HCT116 (cell line): Measurements from ENCODE around the gene IARS1. TPM values are rescaled to one million over a fixed set of nuclear protein-coding genes. Genes with fewer than 3 reads are reported as not detected.

ENCODE experiments used
- ATAC-seq: fragments of 200-7000 bp; cut with Tn5 transposase; 2 replicates; pipeline ENCODE4 v1.9.1; 2020; ENCODE audit warnings: mild to moderate bottlenecking, moderate library complexity
- BruUV-seq: library from RNA; stranded (reverse); fragments of 400-500 nt; replicated peaks from 2 replicates; lab custom pipeline; 2021; lab: Mats Ljungman, UMichigan
- CTCF ChIA-PET: fragments of 300-600 bp; sonication (Branson Sonifier 250); formaldehyde crosslinking; loops from one replicate; lab custom pipeline; 2021; ENCODE audit warnings: antibody characterized with exemption; lab: Charles Lee
- POLR2A ChIA-PET: fragments of 300-600, 350-600 bp; sonication (Branson Sonifier 250); formaldehyde crosslinking; loops from one replicate; lab custom pipeline; 2021; ENCODE audit warnings: antibody characterized with exemption; lab: Charles Lee
- RAD21 ChIA-PET, 2 experiments: fragments of 300-600 bp; sonication (Branson Sonifier 250); formaldehyde crosslinking; loops; one replicate each; lab custom pipeline; 2023; ENCODE audit warnings: low total read pairs in 2 of 2; ENCODE audit not compliant: uncharacterized antibody in 2 of 2, unreplicated experiment in 2 of 2, low non-redundant PET in 1 of 2; lab: Charles Lee
- DNase-seq: peaks from one replicate; pipeline ENCODE4 v3.0.0-alpha.2; 2010; ENCODE audit warnings: low read depth, low spot score
- H2AFZ ChIP-seq: fragments of 200-600 bp; shearing (Covaris generic), sonication (generic); 2 replicates; pipeline ENCODE4 v1.6.1; 2017; ENCODE audit warnings: low read depth, mixed run types, mixed read lengths, antibody characterized with exemption, low read length; ENCODE audit not compliant: poor library complexity, severe bottlenecking
- H3K27ac ChIP-seq: 2 replicates; pipeline ENCODE4 v1.5.1; 2012; ENCODE audit warnings: low read depth, low read length
- H3K27me3 ChIP-seq: fragments of 200-600 bp; sonication (generic); 2 replicates; pipeline ENCODE4 v1.6.1; 2016; ENCODE audit warnings: mixed run types, low read length, mixed read lengths; ENCODE audit not compliant: insufficient read depth
- H3K36me3 ChIP-seq, 2 experiments: fragments of 200-500 bp in 1 of 2; fragments of 200-600 bp in 1 of 2; sonication (Bioruptor generic) in 1 of 2; sonication (generic) in 1 of 2; 2 replicates each; pipeline versions ENCODE4 v1.5.1 to v1.6.1; 2014 to 2016; ENCODE audit warnings: low read length in 2 of 2, inconsistent platforms in 1 of 2, mixed read lengths in 1 of 2, mixed run types in 1 of 2; ENCODE audit not compliant: insufficient read depth in 2 of 2, control insufficient read depth in 1 of 2
- H3K4me1 ChIP-seq, 2 experiments: fragments of 200-600 bp in 1 of 2; sonication (generic) in 1 of 2; 2 replicates each; pipeline versions ENCODE4 v1.5.1 to v1.6.1; 2012 to 2017; ENCODE audit warnings: low read length in 2 of 2, inconsistent platforms in 1 of 2, mild to moderate bottlenecking in 1 of 2, mixed read lengths in 1 of 2, mixed run types in 1 of 2, moderate library complexity in 1 of 2; ENCODE audit not compliant: insufficient read depth in 2 of 2, control insufficient read depth in 1 of 2
- H3K4me2 ChIP-seq: fragments of 200-600 bp; sonication (generic); 2 replicates; pipeline ENCODE4 v1.6.1; 2017; ENCODE audit warnings: mixed run types, low read length, mixed read lengths
- H3K4me3 ChIP-seq, 2 experiments: fragments of 200-600 bp in 1 of 2; sonication (generic) in 1 of 2; replicated peaks in 1 of 2; 2 replicates each; pipeline ENCODE4 v1.5.1; 2011 to 2016; ENCODE audit warnings: low read length in 2 of 2, control low read depth in 1 of 2, low read depth in 1 of 2, mild to moderate bottlenecking in 1 of 2, mixed read lengths in 1 of 2, mixed run types in 1 of 2
- H3K79me2 ChIP-seq: fragments of 200-600 bp; sonication (generic); 2 replicates; pipeline ENCODE4 v1.6.1; 2017; ENCODE audit warnings: mild to moderate bottlenecking, mixed run types, low read length, moderate library complexity, mixed read lengths; ENCODE audit not compliant: insufficient read depth
- H3K9ac ChIP-seq: fragments of 200-600 bp; sonication (generic); 2 replicates; pipeline ENCODE4 v1.6.1; 2016; ENCODE audit warnings: low read length, mixed read lengths
- H3K9me2 ChIP-seq: fragments of 200-600 bp; sonication (generic), shearing (Covaris generic); 2 replicates; pipeline ENCODE4 v1.6.1; 2017; ENCODE audit warnings: mixed run types, mild to moderate bottlenecking, moderate library complexity; ENCODE audit not compliant: insufficient read depth
- H3K9me3 ChIP-seq, 2 experiments: fragments of 200-500 bp in 1 of 2; fragments of 200-600 bp in 1 of 2; sonication (Bioruptor generic) in 1 of 2; sonication (generic) in 1 of 2; 2 replicates each; pipeline ENCODE4 v1.6.1; 2014 to 2017; ENCODE audit warnings: low read length in 2 of 2, mixed read lengths in 2 of 2, inconsistent platforms in 1 of 2, low read depth in 1 of 2, mild to moderate bottlenecking in 1 of 2, mixed run types in 1 of 2, moderate library complexity in 1 of 2; ENCODE audit not compliant: control insufficient read depth in 1 of 2, insufficient read depth in 1 of 2
- H4K20me1 ChIP-seq: fragments of 200-600 bp; sonication (generic), shearing (Covaris generic); 2 replicates; pipeline ENCODE4 v1.6.1; 2017; ENCODE audit warnings: mixed run types, mild to moderate bottlenecking, moderate library complexity; ENCODE audit not compliant: insufficient read depth
- ATF3 ChIP-seq: IDR thresholded peaks from 2 replicates; pipeline ENCODE4 v1.6.1; 2012
- CEBPB ChIP-seq: IDR thresholded peaks from 2 replicates; pipeline ENCODE4 v1.6.1; 2012; ENCODE audit warnings: low read depth
- CTCF ChIP-seq, 3 experiments: fragments of 200-600 bp in 1 of 3; sonication (generic) in 1 of 3; IDR thresholded peaks in 2 of 3; conservative IDR thresholded peaks in 1 of 3; 2 replicates each; pipeline ENCODE4 v1.5.1; 2012 to 2017; ENCODE audit warnings: low read depth in 2 of 3, low read length in 2 of 3, antibody characterized with exemption in 1 of 3, borderline replicate concordance in 1 of 3, control low read depth in 1 of 3, mild to moderate bottlenecking in 1 of 3, mixed read lengths in 1 of 3, mixed run types in 1 of 3, moderate library complexity in 1 of 3; ENCODE audit not compliant: insufficient read depth in 1 of 3
- EGR1 ChIP-seq: IDR thresholded peaks from 2 replicates; pipeline ENCODE4 v1.6.1; 2012; ENCODE audit warnings: low read depth
- ELF1 ChIP-seq: IDR thresholded peaks from 2 replicates; pipeline ENCODE4 v1.6.1; 2012; ENCODE audit warnings: low read depth, borderline replicate concordance
- EZH2 ChIP-seq: fragments of 200-600 bp; sonication (generic); IDR thresholded peaks from 2 replicates; pipeline ENCODE4 v1.6.1; 2017; ENCODE audit warnings: antibody characterized with exemption, mixed run types
- EZH2phosphoT487 ChIP-seq: fragments of 200-600 bp; IDR thresholded peaks from 2 replicates; pipeline ENCODE4 v1.6.1; 2018; ENCODE audit warnings: antibody characterized with exemption, borderline replicate concordance
- JUND ChIP-seq: IDR thresholded peaks from 2 replicates; pipeline ENCODE4 v1.6.1; 2012
- MAX ChIP-seq: IDR thresholded peaks from 2 replicates; pipeline ENCODE4 v1.6.1; 2012
- POLR2A ChIP-seq: IDR thresholded peaks from 2 replicates; pipeline ENCODE4 v1.7.0; 2011; ENCODE audit warnings: borderline replicate concordance; ENCODE audit not compliant: insufficient read depth, insufficient read length; ENCODE audit errors: extremely low read depth
- REST ChIP-seq: IDR thresholded peaks from 2 replicates; pipeline ENCODE4 v1.6.1; 2012; ENCODE audit warnings: low read depth
- TCF7L2 ChIP-seq: IDR thresholded peaks from 2 replicates; pipeline ENCODE4 v1.7.0; 2011; ENCODE audit warnings: borderline replicate concordance, inconsistent platforms; ENCODE audit not compliant: insufficient read depth, insufficient read length; ENCODE audit errors: extremely low read depth
- YY1 ChIP-seq: IDR thresholded peaks from 2 replicates; pipeline ENCODE4 v1.6.1; 2011; ENCODE audit warnings: low read length, low read depth, moderate library complexity, mild to moderate bottlenecking; ENCODE audit not compliant: insufficient replicate concordance; ENCODE audit errors: extremely low read depth
- ZBTB33 ChIP-seq: IDR thresholded peaks from 2 replicates; pipeline ENCODE4 v1.6.1; 2011; ENCODE audit warnings: mild to moderate bottlenecking, low read length, moderate library complexity; ENCODE audit not compliant: insufficient replicate concordance; ENCODE audit errors: extremely low read depth
- ZFX ChIP-seq: fragments of 450-650 bp; IDR thresholded peaks from 2 replicates; pipeline ENCODE4 v1.6.1; 2017
- intact Hi-C: fragments of 100-400 bp; cut with micrococcal nuclease; formaldehyde crosslinking; loops from 2 replicates; pipeline ENCODE4 v1.10.0; 2022
- total RNA-seq: library from RNA; stranded (reverse); gene quantifications from one replicate; pipeline ENCODE4 v1.2.1, GENCODE V29; 2021; ENCODE audit not compliant: unreplicated experiment

Gene IARS1
- total RNA-seq, 1 experiment from 2014 or later: 279 TPM

- BruUV-seq: no TSS peak
- POLR2A ChIA-PET: no interaction called here
- ATAC-seq (no peak), DNase-seq (no peak)
- Histone ChIP-seq H3K9ac (no peak overlapping the region), H3K79me2 (peaks cover 21% of the 10 kb centered on the region; the same call in 1 of the 2 replicates), H3K27ac (no peak overlapping the region), H3K9me3 (no peaks in the 10 kb centered on the region), H3K36me3 (peaks cover 73 to 82% of the 10 kb centered on the region in 2 experiments), H3K4me1 (no peaks in the 10 kb centered on the region), H3K27me3 (no peaks in the 10 kb centered on the region), H3K4me2 (no peak overlapping the region), H2AFZ (no peak overlapping the region), H4K20me1 (no peaks in the 10 kb centered on the region; the same call in 1 of the 2 replicates), H3K4me3 (no peak overlapping the region), H3K9me2 (no peaks in the 10 kb centered on the region)
- RAD21 ChIA-PET: no interaction called here
- CTCF ChIA-PET: no interaction called here
- intact Hi-C loops: no loop called here
- TF ChIP-seq YY1 (no peak), EZH2 (no peak), ZBTB33 (no peak), CEBPB (no peak), POLR2A (no peak), ZFX (no peak), JUND (no peak), EGR1 (no peak), CTCF (IDR thresholded peaks at IDR 0.05 in 2 of 3, conservative IDR thresholded peaks at IDR 0.05 in 1 of 3; ENCODE audit: borderline replicate concordance in 1 of 3, insufficient read depth in 1 of 3, low read depth in 2 of 3, low read length in 2 of 3) (no peak), ATF3 (no peak), MAX (no peak), EZH2phosphoT487 (no peak), REST (no peak), ELF1 (no peak), TCF7L2 (no peak)
Observed at GRCh38 chr9:92247296-92247695, 46.2 kb downstream of the IARS1 start.
